Hematopoietic multipotent progenitor cell treated with erythropoietin and hydrocortisone succinate and interleukin-3 and kit ligand, for 17 days (in vitro differentiated cells): ENCODE measurements around the gene RPL21.

ENCODE experiments used
- DNase-seq: peaks from one replicate; pipeline ENCODE4 v3.0.0-alpha.2; 2015; ENCODE audit warnings: low spot score

RPL21 gene

DNA sequence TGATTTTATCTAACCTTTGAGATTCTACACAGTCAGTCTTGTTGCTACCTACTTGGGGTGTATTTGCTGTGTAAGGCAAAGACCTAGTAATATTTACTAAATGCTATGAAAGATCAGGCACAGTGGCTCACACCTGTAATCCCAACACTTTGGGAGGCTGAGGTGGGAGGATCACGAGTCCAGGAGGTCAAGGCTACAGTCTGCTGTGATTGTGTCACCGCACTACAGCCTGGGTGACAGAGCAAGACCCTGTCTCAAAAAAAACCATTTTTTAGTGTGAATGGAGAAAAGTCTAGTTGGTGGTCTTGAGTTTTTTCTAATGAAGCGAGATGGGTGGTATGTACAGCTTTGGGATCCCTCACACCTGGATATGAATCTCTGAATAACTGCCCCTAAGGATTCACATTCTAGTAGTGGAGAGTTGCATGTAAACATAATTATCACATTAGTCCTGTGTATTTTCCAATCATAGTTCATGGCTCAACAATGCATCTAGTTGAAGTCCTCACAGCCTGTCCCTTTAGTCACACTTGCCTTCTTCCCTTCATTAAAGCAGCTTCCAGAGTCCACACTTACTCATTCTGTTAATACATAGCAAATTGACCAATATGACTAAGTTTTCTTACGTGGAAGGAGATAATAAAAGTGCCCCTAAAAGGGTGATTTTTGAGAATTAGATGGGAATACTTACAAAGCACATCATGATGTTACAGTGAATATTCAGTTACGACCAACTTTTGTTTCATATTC lies 7.5 kb downstream of the RPL21 start:
- no peak for DNase-seq

DNA sequence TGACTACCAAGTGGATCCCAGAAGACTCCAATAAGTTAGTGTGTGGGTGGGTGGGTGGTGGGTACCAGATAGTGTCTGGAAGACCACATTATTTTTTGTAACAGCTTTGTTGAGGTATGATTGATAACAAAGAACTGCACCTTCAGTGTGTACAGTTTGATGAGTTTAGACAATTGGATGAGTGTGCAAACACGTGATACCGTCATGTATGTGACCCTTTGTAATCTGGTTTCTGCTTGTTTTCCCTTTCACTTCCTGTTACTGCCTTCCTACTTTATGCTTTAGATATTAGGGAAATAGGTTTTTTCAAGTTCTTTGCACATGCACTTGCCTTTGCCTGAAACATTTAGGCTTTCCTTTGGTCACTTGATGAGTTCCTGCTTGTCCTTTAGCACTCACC lies 8.5 kb downstream of the RPL21 start:
- DNase-seq: no peak

DNA sequence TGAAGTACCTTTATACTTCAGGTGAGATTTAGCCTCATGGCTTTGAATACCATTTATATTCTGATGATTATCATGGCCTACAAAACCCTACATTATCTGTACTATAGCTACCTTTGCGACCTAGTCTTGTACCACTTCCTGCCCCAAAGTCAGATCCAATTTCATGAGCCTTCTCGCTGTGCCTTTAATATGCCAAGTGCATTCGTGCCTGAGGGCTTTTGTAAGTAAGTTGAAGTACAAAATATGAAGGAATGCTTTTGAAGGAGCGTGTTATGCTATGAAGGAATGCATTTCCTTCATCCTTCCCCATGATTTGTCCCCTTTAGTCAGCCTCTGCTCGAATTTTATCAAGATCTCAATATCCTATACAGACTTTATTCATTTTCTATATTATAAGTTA lies 10.0 kb downstream of the RPL21 start:
- no peak for DNase-seq

DNA sequence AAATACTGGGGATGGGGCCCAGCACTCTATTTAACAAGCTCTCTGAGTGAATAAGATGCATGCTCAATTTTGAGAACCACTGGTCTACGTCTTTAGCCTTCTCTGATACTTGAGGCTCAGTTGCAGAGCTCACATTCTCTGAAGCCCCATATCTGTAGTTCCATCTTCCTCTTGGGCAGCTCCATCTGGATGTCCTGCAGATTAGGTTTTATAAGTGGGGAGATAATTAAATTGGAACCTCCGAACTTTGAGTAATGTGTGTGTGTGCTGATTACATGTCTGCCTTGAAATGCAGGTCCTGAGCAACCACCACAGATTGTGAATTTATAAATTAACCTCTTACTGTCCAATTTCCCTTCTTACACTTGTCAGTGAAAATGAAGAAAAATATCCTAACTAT lies 12.1 kb downstream of the RPL21 start:
- DNase-seq: no peak

DNA sequence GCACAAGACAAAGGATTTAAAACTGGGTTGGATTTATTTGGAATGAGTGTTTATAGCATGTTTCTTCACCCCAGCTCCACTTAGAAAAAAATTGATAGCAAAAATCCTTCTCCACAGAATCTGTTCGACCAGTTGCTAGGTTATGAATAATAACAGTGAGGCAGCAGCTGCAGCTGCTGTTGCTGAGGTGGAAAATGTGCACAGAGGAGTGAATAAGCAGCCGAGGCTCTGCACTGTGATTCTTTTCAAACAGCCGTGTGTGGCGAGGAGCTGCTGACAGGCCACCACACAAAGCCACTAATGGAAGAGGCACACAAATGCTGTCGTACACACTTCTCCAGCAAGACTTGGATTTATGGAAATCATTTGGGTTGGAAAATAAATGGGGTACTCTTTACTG lies 12.8 kb downstream of the RPL21 start:
- no peak for DNase-seq

GRCh38 chr13:27264648-27265047 lies 13.3 kb downstream of the RPL21 start:
- DNase-seq: no peak

GRCh38 chr13:27266917-27267316 lies 15.6 kb downstream of the RPL21 start:
- DNase-seq: no peak

- DNase-seq: no peak
Observed at GRCh38 chr13:27267596-27267995, 16.2 kb downstream of the RPL21 start.

- no peak for DNase-seq
Observed at GRCh38 chr13:27269114-27269665, 17.8 kb downstream of the RPL21 start.

DNA sequence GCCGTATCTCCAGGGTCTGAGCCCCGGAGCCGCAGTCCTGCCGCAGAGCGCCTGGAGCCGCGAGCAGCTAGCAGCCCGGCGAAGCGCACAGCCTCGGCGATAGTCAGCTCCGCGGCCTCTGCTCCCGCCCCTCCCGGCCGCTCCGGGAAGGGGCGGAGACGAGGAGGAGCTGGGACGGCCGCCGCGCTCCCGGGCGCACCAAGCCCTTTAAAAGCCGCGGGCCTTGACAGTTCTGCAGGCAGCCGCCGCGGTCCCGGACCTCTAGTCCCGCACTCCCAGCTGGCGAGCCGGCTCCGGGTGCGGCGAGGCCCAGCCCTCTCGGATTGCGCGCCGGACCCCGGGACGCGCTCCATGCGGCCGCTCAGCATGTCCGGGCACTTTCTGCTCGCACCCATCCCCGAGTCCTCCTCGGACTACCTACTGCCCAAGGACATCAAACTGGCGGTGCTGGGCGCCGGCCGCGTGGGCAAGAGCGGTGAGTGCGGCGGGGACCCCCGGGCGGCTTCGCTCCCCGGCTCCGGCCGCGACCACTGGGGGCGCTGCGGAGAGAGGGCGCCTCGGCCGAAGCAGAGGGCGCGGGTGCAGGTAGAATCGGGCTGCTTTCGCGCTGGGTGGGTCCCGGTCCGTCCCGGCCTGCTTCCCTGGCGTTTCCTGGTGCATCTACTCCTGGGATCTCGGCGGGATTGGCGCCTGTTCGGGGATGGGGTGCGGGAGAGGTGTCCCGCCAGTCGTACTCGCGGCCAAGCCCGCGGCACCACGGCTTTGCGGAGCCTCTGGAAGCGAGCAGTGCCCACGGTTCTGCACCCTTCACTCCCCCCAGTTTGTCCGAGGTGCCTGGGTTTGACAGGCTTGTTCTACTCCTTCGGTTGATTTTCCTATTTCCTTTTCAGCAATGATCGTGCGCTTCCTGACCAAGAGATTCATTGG lies 19.5 kb downstream of the RPL21 start, which contains the start of gene RASL11A:
Gene RASL11A (plus strand): TSS at position 237 of the 927 bp plus-strand sequence. CDS start 115 bp downstream, at position 352.
- peak; percentile 76 for DNase-seq

DNA sequence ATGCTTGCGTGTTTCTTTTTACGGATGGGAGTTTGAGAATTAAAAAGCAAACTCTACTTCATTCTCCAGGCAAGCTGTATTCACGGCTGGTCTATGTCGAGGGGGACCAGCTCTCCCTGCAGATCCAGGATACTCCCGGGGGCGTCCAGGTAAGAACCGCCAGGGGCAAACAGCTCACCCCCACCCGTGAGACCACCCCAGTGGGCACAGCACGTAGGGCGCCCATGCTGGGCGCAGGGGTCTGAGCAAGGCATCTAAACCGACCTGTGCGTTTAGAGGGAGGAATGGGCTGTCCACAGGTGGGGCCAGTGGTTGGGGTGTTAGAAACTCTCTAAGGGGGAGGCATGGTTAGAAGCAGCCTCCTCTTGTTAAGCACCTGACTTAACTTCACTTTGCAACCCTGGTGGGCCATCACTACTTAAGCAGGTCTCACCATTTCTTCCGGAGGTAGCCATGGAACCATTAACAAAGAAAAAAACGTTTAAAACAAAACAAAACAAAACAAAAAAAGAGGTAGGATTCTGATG lies 20.3 kb downstream of the RPL21 start:
- no peak for DNase-seq

- DNase-seq: no peak
Observed at GRCh38 chr13:27273658-27274425, 22.5 kb downstream of the RPL21 start.

- DNase-seq: no peak
Observed at GRCh38 chr13:27274631-27275030, 23.3 kb downstream of the RPL21 start.

GRCh38 chr13:27276188-27276587 lies 24.8 kb downstream of the RPL21 start:
- DNase-seq: no peak

DNA sequence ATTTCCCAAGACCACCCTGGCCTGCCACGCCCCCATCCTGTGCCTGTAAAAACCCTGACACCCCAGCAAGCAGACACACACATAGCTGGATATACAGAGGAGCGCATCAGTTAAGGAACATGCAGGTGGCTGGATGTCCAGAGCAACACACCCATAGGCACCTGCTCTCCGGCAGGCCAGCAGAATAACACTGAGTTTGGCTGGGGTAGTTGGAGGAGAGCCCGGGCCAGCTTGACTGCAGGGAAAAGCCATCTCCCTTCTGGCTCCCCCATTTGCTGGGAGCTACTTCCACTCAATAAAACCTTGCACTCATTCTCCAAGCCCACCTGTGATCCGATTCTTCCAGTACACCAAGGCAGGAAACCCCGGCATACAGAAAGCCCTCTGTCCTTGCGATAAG lies 28.1 kb downstream of the RPL21 start:
- DNase-seq: no peak

DNA sequence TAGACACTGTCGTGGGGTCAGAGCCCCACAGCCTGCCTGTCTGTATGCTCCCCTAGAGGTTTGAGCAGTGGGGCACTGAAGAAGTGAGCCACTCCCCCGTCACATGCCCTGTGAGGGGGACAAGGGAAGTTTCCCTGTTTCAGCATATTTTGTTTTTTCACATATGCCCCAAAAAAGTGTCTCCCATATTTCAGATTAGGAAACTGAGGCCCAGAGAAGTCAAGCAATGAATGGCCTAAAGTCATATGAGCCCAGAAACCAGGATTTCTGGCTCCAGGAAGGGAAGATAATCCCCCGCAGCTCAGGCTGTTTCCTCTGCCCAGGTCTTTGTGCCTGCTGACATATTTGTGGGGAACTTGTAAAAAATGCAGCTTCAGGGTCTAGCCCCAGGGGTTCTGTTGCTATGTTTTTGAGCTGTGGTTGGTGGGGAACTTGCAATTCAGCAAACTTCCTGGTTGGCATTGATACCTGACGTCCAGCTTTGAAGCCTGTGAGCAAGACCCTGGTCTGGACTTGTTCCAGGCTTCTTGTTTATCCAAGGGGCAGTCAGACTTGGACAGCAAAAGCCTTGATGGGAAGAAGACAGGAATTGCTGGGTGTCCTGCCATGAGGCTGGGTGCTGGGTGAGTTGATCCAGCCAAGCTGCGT lies 28.8 kb downstream of the RPL21 start:
- DNase-seq: no peak

DNA sequence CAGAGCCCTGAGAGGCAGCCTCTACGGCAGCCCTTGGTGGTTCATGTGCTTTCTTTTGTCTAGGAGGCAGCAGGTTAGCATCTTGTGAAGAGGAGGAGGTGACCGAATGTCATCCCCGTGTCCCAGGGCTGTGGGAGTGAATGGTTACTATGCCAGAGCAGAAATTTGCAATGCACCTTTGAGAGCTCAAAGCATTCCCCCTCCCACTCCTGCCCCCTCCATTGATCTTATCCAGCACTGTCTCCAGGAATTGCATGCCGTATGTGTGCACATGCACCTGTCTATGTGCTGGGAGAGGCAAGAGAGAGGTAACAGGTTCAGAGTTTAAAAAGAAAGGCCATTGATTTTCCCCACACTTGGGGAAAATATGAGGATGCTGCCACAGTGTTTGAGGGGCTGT lies 29.5 kb downstream of the RPL21 start:
- no peak for DNase-seq

GRCh38 chr13:27281420-27281819 lies 30.1 kb downstream of the RPL21 start:
- DNase-seq: no peak

- DNase-seq: peak; percentile 63
Observed at GRCh38 chr13:27283906-27284493, 32.6 kb downstream of the RPL21 start.

DNA sequence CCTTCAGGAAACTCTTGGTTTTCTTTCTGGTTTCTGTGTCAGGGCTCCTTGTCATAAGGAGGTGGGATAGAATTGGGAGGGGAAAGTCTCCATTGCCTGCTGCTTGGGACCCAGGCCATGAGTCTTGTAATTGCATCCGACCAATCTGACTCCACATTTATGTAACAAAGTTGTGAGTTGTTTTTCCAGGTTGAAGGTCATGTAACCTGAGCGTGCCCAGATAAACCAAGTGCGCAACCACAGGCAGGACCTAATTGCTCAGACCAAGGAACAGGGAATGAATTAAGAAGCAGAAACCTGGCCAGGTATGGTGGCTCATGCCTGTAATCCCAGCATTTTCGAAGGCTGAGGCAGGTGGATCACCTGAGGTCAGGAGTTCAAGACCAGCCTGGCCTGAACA lies 37.0 kb downstream of the RPL21 start:
- DNase-seq: no peak
